Measurements from ENCODE around the gene EIF2D.

The EIF2D gene

GRCh38 chr1:206568779-206569352 lies 43.4 kb downstream of the EIF2D start:
- no peak for DNase-seq

- DNase-seq, result no peak
These were observed 44.0 kb downstream of the EIF2D start for GRCh38 chr1:206568256-206568655.

DNA sequence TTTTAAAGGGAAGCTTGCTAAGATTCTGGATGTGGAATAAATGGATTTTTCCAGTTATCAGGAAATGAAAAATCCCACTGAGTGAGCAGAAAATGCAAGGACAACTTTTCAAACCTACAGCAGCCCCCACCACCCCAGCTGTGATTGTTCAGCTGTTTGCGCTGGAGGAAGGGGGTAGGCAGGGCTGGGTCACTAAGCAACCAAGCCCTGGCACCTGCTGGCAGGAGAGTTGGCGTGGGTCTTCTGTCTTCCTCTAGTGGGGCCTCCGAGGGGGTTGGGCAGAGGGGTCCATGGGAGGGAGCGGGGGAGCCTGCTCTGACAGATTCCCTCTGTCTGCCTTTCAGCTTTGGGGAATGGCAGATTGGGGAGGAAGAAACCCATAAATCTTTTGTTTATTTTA lies 45.3 kb downstream of the EIF2D start:
- DNase-seq, result no peak

DNA sequence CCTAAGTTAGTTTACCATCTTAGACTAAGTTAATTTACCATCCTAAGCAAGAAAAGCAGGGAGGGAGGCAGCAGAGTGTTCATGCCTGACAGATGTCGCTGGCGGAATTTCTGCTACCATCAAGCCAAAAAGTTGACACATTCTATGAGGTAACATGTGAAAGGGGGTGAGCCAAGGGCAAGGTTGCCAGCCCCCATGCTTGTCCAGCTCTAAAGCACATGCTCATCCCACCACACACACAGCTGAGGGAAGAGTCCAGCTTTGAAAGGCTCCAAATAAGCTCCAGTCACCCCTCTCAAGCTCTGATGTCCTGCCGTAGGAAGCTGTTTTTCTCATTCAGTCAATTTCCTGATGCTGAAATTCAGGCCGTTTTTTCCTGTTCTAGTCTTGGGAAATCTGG lies 46.3 kb downstream of the EIF2D start:
- no peak for DNase-seq

DNA sequence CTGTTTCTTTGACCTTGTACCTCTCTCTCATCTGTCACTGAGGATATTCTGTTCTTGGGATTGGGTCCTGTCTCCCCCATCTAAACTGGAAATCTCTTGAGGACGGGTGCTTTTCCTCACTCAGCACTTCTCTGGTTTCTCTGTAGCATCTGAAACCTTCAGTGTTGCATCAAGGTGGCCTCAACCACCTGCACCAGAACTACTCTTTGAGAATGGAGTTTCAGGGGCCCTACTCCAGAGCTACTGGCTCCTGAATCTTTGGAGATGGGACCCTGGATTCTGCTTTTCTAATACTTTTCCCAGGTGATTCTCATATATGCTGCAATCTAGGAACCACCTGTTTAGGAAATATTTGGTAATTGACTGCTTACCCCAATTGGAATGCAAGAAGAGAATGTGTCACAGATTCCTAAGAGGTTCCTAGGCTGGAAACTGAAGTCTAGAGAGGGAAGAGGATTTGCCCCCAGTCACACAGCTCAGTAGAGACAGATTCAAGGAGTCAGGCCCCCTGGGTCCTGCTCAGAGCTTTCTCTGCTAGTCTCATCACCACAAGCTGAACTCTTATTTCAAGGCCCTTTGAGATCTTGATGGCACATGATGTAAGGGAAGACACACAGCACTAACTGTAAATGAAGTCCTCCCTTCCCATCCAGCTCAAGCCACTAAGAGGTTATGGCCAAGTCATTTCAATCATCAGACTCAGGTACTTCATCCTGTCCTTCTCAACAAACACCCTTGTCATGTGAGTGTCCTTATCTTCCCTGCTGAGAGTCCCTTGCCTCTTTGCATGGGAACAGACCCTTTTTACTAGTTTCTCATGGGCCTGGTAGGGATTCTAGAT lies 48.7 kb downstream of the EIF2D start:
- no peak for DNase-seq

DNA sequence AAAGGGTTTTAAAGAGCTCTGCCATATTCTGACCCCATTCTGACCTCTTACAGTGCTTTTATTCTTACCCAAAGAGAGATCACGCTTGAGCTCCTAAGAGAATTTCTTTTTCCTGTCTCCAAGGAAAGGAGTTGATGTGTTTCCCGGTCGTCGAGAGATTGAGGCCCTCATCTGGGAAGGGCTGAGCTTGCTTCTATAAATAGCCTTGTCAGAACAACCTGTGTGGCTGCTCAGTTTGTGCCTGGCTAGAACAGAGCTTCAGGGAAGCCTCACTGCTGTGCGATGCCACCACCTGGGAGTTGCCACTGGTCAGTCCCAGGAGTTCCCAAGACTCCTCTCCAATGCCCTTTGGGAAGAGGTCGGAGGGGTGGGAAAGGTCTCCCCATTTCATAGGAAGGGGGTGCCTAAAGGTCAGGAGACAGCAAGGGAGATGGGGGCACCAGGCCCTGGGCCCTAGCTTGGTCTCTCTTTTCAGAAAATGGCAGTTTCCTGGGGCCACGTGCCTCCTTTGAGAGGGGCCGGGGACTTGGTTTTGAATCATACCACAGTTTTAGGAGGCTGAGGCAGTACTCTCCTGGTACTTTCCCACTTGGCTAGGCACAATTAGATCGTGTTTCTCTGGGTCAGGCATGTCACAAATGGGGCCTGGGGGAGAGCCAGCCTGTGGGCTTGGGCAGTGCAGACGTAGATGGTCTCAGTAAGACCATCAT lies 52.1 kb downstream of the EIF2D start:
- peak; percentile 55 for DNase-seq

- no peak for DNase-seq
These were observed 52.6 kb downstream of the EIF2D start for GRCh38 chr1:206559672-206559995.

GRCh38 chr1:206558794-206559671 lies 53.2 kb downstream of the EIF2D start:
- DNase-seq, result no peak

GRCh38 chr1:206557636-206558473 lies 54.4 kb downstream of the EIF2D start:
- peak; percentile 41 for DNase-seq

GRCh38 chr1:206556750-206557635 lies 55.3 kb downstream of the EIF2D start:
- DNase-seq, result peak; percentile 89

DNA sequence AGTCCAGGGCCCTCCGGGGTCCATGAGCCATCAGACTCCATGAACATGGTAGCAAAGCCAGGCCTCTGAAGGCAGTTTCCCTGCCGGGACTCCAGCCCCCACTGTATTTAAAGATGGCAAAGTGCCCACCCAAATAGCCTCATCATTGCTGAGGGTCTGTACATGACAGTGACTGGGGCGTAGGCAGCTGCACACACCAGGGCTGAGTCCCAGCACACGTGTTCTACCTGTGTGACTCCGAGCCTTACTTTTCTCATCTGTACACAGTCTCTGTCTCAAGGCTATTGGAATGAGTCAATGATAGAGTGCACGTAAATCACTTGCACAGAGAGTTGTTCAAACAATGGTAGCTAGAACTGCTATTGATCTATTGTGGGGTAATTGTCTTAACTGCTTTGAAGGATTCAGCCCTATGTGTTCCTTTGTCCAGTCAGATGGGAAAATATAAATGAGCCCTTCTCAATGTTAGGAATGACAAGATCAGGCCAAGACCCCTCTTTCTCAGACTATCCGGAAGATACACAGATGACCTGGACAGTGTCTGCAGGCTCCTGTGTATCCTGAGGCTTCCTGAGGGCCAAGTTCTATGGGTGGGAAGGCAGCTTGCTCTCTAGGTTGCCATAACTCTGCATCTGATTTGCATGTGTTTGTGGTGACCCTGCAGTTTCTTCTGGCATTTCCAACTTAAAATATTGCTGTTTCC lies 56.1 kb downstream of the EIF2D start:
- DNase-seq, result peak; percentile 58

DNA sequence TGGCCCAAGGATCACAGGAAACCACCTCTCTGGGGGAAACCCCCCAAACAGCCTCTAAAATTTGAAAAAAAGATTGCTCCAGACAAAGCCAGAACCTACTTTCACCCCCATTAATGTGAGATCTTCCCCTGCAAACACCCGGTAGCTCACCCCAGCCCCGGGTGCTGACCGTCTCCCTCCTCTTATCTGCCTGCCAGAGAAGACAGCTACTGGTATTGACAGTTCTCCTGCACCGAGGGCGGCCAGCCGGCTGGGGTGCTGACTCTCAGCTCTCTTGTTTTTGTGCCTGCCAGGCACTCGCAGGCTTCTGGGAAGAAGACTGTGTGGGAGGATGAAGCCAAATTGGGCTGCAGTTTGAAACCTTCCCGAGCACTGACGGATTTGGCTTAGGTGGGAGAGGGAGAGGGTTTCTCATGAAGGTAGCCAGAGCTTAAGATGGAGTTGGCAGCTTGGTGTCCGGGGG lies 56.8 kb downstream of the EIF2D start:
- peak; percentile 54 for DNase-seq

DNA sequence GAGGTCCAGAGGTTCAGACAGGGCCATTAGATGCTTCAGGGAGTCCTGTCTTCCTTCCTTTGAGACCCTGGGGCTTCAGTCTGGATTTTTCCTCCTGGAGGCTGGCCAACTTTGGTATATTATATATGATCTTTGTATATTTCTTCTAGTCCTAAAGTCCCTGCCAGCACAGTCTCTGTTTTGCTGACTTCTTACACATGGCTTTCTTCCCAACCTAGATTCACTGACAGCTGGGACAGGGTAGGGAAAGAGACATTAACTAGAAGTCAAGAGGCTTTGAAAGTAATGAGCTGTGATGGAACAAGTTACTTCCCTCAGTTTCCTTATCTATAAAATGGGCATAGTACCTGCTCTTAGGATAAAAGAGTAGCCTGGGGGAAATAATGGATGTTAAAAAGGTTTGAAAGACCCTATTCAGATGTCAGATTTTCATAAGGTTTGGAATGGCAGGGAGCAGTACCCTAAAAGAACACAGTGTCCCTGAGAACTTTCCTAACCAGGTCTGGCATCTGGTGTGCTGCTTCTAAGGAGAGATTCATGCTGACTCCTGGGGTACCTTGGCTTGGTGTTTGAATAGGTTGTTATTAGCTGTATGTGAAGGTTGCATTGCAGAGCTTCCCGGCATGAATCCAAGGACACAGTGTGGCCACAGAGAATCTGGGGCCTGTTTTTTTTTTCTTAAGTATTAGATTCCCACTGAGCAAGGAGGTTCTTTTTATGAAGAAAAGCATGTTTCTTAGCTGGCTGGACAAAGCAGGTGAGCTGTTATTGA lies 57.4 kb downstream of the EIF2D start:
- no peak for DNase-seq

DNA sequence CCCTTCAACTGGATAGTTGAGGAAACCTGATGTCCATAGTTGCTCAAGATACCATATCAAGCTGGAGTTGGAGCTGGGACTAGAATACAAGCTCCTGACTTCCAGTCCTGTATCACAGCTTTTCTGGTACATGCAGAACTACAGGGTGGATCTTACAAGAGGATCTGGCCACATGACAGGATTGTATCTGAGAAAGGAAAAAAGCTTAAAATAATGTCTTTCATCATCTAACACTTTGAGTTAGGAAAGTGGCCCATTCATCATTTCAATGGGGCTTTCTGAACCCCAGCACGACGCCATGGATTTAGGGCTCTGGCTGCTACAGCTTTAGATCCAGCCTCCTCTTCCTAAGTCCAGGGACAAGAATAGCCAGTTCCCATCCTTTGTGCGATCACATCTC lies 58.1 kb downstream of the EIF2D start:
- DNase-seq, result no peak

GRCh38 chr1:206551986-206552326 lies 60.3 kb downstream of the EIF2D start:
- peak; percentile 88 for DNase-seq

DNA sequence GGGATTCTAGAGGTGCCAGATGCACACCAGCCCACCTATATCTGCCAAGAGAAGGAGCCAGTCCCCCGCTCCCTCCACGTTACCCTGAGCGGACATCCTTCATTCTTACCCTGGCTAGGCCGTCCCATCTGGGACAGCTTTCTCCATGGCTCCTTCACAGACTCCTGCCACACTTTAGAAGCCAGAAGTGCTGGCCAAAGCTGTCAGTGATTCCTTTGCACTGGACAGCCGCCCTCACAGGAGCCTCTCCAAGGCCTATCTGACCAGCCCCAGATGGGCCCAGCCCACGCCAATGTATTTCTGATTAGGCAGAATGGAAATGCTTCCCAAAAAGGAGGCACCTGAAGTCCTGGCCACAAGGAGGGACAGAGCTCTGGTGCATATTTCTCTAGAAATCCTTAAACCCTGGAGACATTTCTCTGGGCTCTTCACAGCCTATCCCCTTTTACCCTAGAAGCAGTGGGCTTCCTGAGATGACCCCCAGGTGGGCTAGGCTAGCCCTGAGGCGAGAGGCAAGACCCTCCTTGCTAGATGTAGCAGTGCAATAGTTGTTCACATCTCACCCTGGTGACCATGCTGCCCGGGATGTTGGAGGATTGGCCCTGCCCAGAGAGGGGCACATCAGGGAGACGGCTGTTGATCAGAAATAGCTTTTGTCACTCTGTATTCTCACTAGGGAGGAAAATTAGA lies 60.8 kb downstream of the EIF2D start:
- no peak for DNase-seq

DNA sequence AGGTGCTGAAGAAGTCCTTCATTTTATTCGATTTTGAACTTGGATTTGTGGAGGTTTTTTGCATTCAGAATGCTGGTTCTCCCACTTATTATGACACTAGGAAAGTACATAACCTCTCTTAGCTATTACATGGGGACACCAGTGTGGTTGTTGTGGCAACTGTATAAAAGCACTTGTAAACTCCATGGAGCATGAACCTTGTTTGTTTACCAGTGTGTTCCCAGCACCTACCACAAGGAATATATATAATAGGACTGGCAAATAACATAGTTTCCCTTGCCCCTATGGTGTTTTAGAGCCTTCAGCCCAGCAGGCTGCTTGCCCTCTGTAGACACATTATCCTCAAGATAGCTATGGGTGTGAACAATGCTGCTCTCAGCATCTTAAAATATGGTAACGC lies 61.8 kb downstream of the EIF2D start:
- no peak for DNase-seq

- no peak for DNase-seq
These were observed 65.2 kb downstream of the EIF2D start for GRCh38 chr1:206547104-206547503.

- no peak for DNase-seq
These were observed 66.9 kb downstream of the EIF2D start for GRCh38 chr1:206545351-206545750.
